Neuron (in vitro differentiated cells): ENCODE data around the gene WDR75.

Experiments
- H2AFZ ChIP-seq: one replicate; pipeline ENCODE4 v1.6.1; 2013; ENCODE audit warnings: low read depth, mild to moderate bottlenecking, inconsistent platforms, low read length, moderate library complexity
- H3K27me3 ChIP-seq: one replicate; pipeline ENCODE4 v1.6.1; 2013; ENCODE audit warnings: low read length; ENCODE audit not compliant: insufficient read depth
- H3K36me3 ChIP-seq: one replicate; pipeline ENCODE4 v1.6.1; 2013; ENCODE audit warnings: low read length; ENCODE audit not compliant: insufficient read depth
- H3K4me1 ChIP-seq: one replicate; pipeline ENCODE4 v1.6.1; 2013; ENCODE audit warnings: low read length; ENCODE audit not compliant: insufficient read depth
- H3K4me3 ChIP-seq: 2 replicates; pipeline ENCODE4 v1.5.1; 2013; ENCODE audit warnings: mild to moderate bottlenecking, low read length, moderate library complexity
- H3K9me3 ChIP-seq: one replicate; pipeline ENCODE4 v1.6.1; 2013; ENCODE audit warnings: low read length

Gene WDR75

GRCh38 chr2:189440947-189441708 is at the start of gene WDR75:
Gene WDR75, plus strand, starts transcription at chr2:189441474. Its CDS starts 19 bp downstream, at chr2:189441493.
- Histone ChIP-seq H3K4me1 (peaks cover 26% of the 10 kb centered on the region), H3K9me3 (no peaks in the 10 kb centered on the region), H3K4me3 (peak within 1 kb of the TSS; percentile 97), H3K27me3 (no peaks in the 10 kb centered on the region), H2AFZ (peak within 1 kb of the TSS; percentile 73), H3K36me3 (peaks cover 18% of the 10 kb centered on the region)

DNA sequence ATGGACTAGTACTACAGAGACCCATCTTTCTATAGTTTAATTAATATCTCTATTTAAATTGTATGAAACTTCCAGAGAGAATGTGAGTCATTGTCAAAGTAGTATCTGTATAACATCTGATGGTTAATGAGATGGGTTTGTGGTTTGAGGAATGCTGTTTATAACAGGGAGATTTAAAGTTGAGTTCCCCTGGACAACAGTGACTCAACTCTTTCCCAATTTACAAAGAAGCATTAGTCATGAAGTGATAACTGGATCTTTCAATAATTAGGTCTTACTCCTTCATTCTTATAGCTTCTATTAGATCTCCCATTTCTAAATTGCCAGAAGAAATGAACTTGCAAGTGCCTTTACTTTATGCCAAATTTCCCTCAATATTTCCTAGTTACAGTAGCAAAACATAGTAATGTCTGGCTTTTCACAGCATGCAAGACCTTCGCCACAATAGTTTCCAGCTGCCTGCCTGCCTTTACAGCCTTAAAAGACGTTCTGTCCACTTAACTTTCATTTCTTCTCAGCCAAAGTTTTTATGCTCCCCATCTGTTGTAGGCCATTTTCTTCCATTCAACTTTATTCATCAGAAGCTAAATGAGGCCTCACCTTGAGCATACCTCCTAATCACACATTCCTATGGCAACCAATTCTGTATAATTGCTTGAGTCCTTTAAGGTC is 47.7 kb upstream of the WDR75 start:
- no peak overlapping the region for H2AFZ ChIP-seq
- no peaks in the 10 kb centered on the region for H3K27me3 ChIP-seq
- H3K9me3 ChIP-seq, result no peaks in the 10 kb centered on the region
- no peaks in the 10 kb centered on the region for H3K4me1 ChIP-seq
- no peak overlapping the region for H3K4me3 ChIP-seq
- no peaks in the 10 kb centered on the region for H3K36me3 ChIP-seq

DNA sequence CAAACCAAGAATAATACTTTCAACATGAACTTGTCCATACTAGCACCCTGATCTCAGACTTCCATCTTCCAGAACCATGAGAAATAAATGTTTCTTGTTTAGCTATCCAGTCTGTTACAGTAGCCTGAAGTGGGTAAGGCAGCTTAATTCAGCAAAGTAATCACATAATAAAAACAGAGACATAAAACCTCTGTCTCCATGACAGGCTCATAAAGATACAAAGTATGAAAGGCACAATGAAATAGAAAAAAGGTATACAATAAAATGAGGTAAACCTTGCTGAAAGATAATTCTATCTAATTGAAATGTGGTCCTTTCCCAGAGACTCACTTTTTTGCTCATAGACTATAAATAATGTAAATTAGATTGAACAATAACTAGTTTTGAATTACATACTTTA is 46.7 kb upstream of the WDR75 start:
- no peaks in the 10 kb centered on the region for H3K4me1 ChIP-seq
- no peak overlapping the region for H2AFZ ChIP-seq
- H3K27me3 ChIP-seq, result no peaks in the 10 kb centered on the region
- no peaks in the 10 kb centered on the region for H3K36me3 ChIP-seq
- H3K9me3 ChIP-seq, result no peaks in the 10 kb centered on the region
- H3K4me3 ChIP-seq, result no peak overlapping the region

DNA sequence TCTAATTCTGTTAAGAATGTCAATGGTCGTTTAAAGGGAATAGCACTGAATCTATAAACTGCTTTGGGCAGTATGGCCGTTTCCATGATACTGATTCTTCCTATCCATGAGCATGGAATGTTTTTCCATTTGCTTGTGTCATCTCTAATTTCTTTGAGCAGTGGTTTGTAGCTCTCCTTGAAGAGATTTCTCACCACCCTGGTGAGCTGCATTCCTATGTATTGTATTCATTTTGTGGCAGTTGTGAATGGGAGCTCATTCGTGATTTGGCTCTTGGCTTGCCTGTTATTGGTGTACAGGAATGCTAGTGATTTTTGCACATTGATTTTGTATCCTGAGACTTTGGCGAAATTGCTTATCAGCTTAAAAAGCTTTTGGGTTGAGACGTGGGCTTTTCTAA is 38.3 kb upstream of the WDR75 start:
- Histone ChIP-seq H3K36me3 (no peaks in the 10 kb centered on the region), H2AFZ (no peak overlapping the region), H3K9me3 (peaks cover 2% of the 10 kb centered on the region), H3K27me3 (no peaks in the 10 kb centered on the region), H3K4me1 (peaks cover 2% of the 10 kb centered on the region), H3K4me3 (no peak overlapping the region)

DNA sequence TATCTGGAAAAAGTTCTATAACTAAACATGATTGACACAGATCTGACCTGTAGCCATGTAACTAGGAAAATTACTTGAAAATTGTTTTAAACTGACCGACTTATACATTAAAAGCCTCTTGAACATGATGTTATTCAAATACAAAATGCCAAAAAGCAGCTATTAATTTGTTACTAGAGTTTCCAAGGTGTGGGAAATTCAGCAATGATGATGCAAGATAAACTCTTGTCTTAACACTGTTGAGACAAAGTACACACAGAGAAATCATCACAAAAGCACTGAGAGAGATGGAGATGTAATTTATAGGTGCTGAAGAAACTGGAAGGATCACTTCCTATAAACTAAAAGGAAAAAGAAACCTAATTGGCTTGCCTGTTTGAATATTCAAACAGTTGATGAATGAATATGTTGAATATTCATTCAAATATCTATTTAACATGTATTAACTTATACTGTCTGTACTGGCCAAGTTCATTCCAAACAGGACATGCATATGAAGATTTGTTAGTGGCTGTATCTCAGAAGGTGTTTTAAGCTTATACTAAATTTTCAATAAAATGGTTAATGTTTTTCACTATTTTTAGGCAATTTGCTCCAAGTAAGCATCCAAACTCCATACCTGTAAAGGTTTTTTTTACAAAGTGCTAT is 34.6 kb upstream of the WDR75 start:
- Histone ChIP-seq H3K36me3 (no peaks in the 10 kb centered on the region), H2AFZ (no peak overlapping the region), H3K4me3 (no peak overlapping the region), H3K27me3 (no peaks in the 10 kb centered on the region), H3K9me3 (peaks cover 2% of the 10 kb centered on the region), H3K4me1 (peaks cover 4% of the 10 kb centered on the region)

GRCh38 chr2:189407281-189408209 is 33.7 kb upstream of the WDR75 start:
- Histone ChIP-seq H3K36me3 (no peaks in the 10 kb centered on the region), H2AFZ (peak overlapping the region; percentile 20), H3K27me3 (no peaks in the 10 kb centered on the region), H3K4me1 (peaks cover 8% of the 10 kb centered on the region), H3K4me3 (no peak overlapping the region), H3K9me3 (peaks cover 2% of the 10 kb centered on the region)

- Histone ChIP-seq H3K9me3 (peaks cover 2% of the 10 kb centered on the region), H2AFZ (no peak overlapping the region), H3K27me3 (no peaks in the 10 kb centered on the region), H3K36me3 (no peaks in the 10 kb centered on the region), H3K4me3 (no peak overlapping the region), H3K4me1 (peaks cover 8% of the 10 kb centered on the region)
Measured at GRCh38 chr2:189408294-189408693, 33.0 kb upstream of the WDR75 start.

DNA sequence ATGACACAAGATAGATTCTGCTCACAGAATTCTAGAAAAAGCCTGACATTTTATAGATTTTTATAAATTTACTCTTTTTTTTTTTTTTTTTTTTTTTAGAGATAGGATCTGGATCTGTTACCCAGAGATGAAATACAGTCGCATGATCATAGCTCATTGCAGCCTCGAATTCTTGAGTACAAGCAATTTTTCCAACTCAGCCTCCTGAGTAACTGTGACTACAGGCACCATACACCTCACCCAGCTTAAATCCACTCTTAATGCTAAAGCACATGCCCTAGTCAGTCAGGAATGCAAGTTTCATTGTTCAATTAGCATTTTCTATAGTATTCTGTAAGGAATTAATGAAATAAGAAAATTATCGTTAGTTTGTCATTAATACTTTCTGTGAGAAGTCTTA is 32.1 kb upstream of the WDR75 start:
- Histone ChIP-seq H3K4me1 (peaks cover 8% of the 10 kb centered on the region), H3K4me3 (no peak overlapping the region), H2AFZ (no peak overlapping the region), H3K36me3 (no peaks in the 10 kb centered on the region), H3K9me3 (peaks cover 2% of the 10 kb centered on the region), H3K27me3 (no peaks in the 10 kb centered on the region)

DNA sequence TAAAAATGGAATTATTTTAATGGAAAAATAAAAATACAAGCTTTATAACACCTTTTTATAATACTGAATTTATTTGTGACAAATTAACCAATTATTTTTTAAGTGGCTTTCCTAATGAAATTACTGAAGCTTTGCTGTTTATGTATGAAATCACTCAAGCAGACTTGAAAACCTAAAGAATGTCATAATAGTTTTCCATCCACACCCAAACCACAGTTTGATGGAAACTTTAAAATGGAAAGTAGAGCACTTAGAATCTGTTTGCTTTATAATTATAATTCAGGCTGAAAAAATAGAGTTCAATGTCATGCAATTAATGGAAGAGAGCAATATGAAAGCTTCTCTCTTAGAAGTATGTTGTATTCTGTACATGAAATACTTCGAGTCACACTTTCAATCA is 31.6 kb upstream of the WDR75 start:
- H3K9me3 ChIP-seq, result no peaks in the 10 kb centered on the region
- no peaks in the 10 kb centered on the region for H3K36me3 ChIP-seq
- no peak overlapping the region for H3K4me3 ChIP-seq
- no peak overlapping the region for H2AFZ ChIP-seq
- H3K27me3 ChIP-seq, result no peaks in the 10 kb centered on the region
- peaks cover 8% of the 10 kb centered on the region for H3K4me1 ChIP-seq

- no peaks in the 10 kb centered on the region for H3K9me3 ChIP-seq
- H3K4me1 ChIP-seq, result peaks cover 8% of the 10 kb centered on the region
- no peaks in the 10 kb centered on the region for H3K27me3 ChIP-seq
- H3K36me3 ChIP-seq, result no peaks in the 10 kb centered on the region
- peak overlapping the region; percentile 66 for H2AFZ ChIP-seq
- no peak overlapping the region for H3K4me3 ChIP-seq
Measured at GRCh38 chr2:189411860-189412259, 29.4 kb upstream of the WDR75 start.

DNA sequence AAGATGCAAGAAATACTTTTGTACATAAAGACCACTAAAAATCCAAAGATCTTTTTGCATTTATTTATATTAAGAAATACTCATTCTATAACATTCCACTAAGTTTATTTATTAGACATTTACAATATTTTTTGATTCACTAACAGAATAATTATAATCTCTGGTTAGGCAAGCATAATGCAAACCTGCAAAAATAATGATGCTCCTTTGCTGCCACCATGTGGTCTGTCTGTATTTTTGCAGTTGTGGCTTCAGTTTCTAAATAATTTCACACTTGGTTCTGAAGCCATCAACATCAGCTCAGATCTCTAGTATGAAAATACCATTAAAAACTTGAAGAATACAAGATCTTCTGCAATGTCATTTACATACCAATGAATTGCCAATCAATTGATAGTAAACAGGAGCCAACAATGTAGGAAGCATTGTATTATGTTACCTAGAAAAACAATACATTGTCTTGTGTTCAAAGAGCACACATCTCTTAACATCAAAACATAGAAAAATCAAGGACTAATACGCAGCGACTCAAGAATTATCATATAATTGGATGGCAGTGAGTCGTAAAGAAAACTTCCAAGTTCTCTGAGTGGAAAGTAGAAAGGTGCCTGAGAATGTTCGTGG is 28.8 kb upstream of the WDR75 start:
- H3K36me3 ChIP-seq, result no peaks in the 10 kb centered on the region
- no peak overlapping the region for H3K4me3 ChIP-seq
- H3K9me3 ChIP-seq, result no peaks in the 10 kb centered on the region
- peak overlapping the region; percentile 66 for H2AFZ ChIP-seq
- H3K27me3 ChIP-seq, result no peaks in the 10 kb centered on the region
- peaks cover 6% of the 10 kb centered on the region for H3K4me1 ChIP-seq

- peaks cover 6% of the 10 kb centered on the region for H3K4me1 ChIP-seq
- no peak overlapping the region for H2AFZ ChIP-seq
- H3K27me3 ChIP-seq, result no peaks in the 10 kb centered on the region
- no peaks in the 10 kb centered on the region for H3K9me3 ChIP-seq
- H3K4me3 ChIP-seq, result no peak overlapping the region
- no peaks in the 10 kb centered on the region for H3K36me3 ChIP-seq
Measured at GRCh38 chr2:189413249-189413648, 28.0 kb upstream of the WDR75 start.
